ENCODE data around the gene DNAJC10.
"Not testable (repeated sequence)": the region's sequence is repeated elsewhere in the genome, so short reads cannot be mapped to it uniquely, and the experiment has no call there.

DNAJC10 gene, protein sequence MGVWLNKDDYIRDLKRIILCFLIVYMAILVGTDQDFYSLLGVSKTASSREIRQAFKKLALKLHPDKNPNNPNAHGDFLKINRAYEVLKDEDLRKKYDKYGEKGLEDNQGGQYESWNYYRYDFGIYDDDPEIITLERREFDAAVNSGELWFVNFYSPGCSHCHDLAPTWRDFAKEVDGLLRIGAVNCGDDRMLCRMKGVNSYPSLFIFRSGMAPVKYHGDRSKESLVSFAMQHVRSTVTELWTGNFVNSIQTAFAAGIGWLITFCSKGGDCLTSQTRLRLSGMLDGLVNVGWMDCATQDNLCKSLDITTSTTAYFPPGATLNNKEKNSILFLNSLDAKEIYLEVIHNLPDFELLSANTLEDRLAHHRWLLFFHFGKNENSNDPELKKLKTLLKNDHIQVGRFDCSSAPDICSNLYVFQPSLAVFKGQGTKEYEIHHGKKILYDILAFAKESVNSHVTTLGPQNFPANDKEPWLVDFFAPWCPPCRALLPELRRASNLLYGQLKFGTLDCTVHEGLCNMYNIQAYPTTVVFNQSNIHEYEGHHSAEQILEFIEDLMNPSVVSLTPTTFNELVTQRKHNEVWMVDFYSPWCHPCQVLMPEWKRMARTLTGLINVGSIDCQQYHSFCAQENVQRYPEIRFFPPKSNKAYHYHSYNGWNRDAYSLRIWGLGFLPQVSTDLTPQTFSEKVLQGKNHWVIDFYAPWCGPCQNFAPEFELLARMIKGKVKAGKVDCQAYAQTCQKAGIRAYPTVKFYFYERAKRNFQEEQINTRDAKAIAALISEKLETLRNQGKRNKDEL

DNA sequence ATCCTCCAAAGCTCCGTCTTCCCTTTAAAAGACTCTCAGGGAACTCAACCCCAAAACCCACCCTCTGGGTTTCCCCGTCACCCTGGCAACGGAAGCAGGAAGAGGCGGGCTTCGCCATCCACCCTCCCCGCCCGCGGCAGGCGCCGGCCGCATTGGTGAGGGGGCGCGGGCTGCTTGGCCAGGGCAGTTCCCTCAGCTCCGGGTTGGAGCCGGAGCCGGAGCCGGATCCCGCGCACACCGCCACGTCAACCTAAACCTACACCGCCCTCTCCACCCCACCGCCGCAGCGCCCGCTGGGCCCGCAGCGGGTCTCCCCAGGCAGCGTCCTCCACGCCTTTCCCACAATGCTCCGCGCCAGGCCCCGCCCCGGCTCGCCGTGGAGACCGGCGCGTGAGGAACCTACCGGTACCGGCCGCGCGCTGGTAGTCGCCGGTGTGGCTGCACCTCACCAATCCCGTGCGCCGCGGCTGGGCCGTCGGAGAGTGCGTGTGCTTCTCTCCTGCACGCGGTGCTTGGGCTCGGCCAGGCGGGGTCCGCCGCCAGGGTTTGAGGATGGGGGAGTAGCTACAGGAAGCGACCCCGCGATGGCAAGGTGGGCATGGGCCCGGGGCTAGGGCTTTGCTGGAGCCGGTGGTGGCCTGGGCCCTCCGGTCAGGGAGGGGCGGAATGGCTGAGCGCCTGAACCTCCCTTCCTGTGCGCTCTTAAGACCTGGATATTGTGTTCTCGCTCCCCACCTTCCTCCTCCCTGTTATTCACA, at the start of gene DNAJC10:
Gene DNAJC10, plus strand, starts transcription at position 366 of the 758 bp plus-strand sequence. CDS start 1,830 bp downstream, outside the sequence.
- DNase-seq (ENCODE audit: low read depth) = peak; percentile 88

DNA sequence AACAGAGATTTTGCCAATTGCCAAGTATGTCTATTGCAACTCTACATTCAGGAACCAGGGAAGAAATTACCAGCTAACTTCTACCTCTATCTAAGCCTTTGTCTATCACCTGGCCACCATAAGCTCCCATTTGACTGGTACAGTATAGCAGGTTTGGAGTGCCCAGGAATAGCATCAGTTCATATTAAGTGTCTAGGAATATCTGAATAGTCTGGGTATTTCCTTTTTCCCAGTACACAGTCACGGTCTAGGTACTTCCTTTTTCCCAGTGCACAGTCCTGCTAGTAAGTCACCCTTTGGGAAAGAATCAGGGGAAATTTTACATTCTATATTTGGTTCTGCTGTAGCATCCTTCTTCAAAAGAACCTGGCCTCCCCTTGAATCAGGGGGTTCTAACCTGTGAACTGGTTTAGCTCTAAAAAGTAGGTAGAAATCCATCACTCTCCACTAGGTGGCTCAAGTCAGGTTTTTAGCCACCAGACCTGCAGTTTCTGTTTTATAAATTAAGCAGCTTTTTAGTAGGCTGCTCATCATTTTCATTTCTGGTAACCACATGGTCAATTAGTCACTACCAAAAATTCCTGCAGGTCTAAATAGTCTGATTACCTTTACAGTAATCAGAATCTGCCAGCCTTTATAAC, 49.3 kb upstream of the DNAJC10 start:
- no peak for DNase-seq (ENCODE audit: low read depth)

- no peak for DNase-seq (ENCODE audit: low read depth)
These were observed 48.8 kb upstream of the DNAJC10 start for GRCh38 chr2:182667315-182667695.

DNA sequence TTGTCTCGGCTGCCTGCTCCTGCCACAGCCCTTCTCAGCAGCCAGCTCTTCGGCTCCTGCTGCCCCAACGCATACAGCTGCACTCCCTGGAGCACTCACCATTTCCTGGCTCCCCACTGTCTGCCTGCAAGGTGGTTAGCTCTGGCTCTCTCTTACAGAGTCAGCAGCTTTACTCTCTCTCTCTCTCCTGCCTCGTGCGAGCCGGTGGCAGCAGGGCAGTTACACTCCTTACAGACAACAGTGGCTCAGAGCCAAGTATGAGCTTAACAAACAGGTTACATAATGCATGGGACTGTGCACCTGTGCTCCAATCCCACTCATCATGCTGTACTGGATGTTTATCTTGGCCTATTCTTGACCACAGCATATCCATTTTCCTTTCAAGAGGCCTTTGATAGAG, 47.4 kb upstream of the DNAJC10 start:
- no peak for DNase-seq (ENCODE audit: low read depth)

DNA sequence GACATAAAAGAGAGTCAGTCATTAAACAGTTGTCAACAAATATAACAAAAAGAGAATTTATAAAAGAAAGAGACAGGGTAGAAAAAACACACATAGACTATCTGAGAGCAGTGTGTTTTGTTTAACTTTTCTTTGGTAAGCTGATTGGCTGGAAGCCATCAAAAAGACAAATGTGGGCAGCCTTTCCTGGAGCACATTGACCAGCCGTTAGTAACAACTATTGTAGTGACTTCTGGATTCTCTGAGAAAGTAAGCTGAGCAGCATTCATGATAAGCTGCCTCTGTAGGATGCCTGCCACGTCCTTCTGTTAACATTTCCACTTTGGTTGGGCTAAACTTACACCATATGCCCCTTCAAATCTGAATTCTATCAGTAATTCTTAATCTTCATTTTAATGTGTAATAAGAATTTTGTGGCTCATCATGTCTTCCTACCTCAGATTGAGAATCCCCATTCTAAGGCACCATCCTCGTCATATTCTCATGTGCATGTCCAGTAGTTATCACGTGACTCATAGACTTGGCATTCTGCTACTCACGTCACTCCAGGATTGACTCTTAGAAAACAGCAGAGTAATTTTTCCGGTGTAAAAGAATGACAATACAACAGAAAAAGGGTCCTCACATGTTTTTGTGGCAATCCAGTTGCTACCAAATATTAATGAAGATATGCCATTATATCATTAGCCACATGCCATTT, 43.4 kb upstream of the DNAJC10 start:
- peak; percentile 32 for DNase-seq (ENCODE audit: low read depth)

DNA sequence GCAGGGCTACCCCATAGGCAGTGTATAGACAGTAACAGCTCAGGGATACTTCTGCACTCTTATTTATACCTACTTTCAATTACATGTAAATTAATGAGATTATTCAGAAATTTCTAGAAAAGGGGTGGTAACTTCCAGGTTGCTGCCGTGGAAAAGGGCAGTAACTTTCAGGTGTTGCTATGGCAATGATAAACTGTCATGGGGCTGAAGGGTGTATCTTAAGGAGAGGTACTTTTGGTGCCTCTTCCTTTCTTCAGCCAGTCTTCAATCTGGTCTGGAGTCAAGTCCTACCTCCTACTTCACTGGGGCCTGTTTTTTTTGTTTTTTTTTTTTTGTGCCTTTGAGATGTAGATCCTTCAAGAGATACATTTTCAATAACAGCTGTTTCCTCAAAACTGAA, 35.2 kb upstream of the DNAJC10 start:
- DNase-seq (ENCODE audit: low read depth) = no peak

DNA sequence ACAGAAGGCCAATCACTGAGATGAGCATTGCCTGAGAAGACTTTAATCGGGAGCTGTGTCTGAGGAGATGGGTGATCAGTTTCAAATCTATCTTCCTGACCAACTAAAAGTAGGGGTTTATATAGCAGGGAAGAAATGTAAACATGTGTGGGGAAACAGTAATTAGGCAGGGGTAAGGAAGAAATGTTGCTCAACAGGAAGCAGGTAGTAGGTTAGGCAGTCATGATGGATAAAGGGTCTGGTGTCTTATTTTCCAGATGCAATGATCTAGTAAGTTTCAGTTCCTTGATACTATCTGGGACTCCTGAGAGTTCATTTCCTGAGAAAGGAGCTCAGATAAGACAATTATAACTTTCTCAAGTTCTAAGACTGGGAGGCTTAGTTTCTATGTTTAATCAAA, 33.8 kb upstream of the DNAJC10 start:
- no peak for DNase-seq (ENCODE audit: low read depth)

- DNase-seq (ENCODE audit: low read depth) = no peak
These were observed 30.5 kb upstream of the DNAJC10 start for GRCh38 chr2:182685559-182685958.

DNA sequence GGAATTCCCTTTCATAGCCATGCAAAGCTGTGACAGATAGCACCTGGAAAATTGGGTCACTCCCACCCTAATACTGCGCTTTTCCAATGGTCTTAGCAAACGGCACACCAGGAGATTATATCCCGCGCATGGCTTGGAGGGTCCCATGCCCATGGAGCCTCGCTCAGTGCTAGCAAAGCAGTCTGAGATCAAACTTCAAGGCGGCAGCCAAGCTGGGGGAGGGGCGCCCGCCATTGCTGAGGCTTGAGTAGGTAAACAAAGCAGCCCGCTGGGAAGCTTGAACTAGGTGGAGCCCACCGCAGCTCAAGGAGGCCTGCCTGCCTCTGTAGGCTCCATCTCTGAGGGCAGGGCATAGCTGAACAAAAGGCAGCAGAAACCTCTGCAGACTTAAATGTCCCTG, 29.3 kb upstream of the DNAJC10 start:
- not testable (repeated sequence) for DNase-seq (ENCODE audit: low read depth)

DNA sequence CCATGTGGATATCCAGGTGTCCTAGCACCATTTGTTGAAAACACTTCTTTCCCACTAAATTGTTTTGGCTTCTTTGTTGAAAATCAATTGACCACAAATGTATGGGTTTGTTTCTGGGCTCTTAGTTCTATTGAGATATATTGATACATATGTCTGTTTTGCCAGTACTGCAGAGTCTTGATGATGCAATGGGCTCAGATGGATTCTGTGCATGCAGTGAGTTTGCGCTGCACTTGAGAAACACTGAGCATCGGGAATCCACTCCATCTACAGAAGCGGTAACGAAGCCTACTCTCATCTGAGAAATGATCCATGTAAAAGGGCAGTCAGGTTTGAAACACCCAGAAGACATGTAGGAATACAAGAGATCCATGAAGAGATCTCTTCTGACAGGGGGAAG, 21.9 kb upstream of the DNAJC10 start:
- no peak for DNase-seq (ENCODE audit: low read depth)

- DNase-seq (ENCODE audit: low read depth) = no peak
These were observed 20.3 kb upstream of the DNAJC10 start for GRCh38 chr2:182695776-182696175.

DNA sequence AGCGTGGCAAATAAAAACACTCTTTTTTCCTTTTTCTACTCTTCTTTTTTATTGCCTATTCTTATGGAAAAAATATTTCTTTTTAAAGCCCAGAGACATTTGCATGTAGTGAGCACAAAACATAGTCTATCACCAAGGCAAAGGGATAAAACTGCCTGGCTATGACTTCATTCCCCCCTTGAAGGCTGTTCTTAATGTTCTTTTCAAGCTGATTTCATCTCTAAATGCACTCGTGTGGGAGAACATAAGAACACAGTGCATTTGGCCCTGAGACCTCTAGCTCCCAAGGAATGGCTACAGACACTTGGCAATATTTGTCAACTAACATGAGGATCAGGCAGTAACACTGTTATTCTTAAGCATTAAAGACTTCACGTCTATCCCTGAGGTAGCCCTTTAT, 17.4 kb upstream of the DNAJC10 start:
- no peak for DNase-seq (ENCODE audit: low read depth)

DNA sequence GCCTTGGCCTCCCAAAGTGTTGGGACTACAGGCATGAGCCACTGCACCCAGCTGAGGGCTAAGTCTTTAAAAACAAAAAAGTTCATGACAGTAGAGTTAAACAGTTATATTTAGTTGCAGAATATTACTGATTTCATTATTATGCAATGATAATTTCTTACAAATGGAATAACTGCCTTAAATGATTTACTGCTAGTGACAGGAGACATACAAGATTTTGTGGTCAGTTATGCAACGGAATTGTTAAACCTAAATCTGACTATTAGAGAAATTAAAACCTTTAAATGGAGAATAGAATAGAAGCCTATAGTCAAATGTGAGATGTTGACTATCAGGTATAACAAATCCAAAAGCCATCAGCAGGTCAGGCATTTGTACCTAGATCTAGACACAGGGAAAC, 10.3 kb upstream of the DNAJC10 start:
- no peak for DNase-seq (ENCODE audit: low read depth)

DNA sequence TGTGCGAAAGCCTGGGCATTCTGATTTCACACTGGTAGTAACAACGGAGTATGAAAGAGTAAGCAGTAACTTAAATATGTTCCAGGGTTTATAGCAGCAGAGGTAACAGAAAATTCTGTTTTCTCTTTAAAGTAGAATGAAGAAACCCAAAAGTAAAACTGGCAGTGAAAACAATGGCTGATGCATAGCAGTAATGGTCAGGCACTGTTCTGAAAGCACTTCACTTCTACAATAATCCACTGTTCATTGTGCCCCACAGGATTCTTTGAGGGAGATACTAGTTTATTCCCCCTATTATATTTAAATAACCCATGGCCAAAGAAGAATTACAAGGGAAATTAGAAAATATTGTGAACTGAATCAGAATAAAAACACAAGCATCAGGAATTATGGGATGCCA, 9.3 kb upstream of the DNAJC10 start:
- DNase-seq (ENCODE audit: low read depth) = no peak

- no peak for DNase-seq (ENCODE audit: low read depth)
These were observed 2.5 kb upstream of the DNAJC10 start for GRCh38 chr2:182713601-182714000.

- DNase-seq (ENCODE audit: low read depth) = peak; percentile 11
These were observed 751 bp upstream of the DNAJC10 start for GRCh38 chr2:182715121-182715891.

DNA sequence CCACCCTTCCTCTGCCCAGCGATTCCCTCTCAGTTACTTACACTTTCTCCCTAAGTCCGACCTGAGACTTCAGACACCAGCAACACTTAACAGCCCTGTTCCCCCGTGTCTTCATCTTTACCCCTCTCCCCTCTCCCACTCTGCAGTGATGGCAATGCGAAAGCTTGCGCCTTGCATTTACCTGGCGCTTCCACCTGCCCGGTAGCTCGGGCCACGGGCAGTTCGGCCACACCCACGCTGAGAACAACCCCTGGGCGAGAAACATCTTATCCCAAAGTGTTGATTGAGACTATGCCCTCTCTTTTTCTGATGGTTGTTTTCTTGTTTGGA, 558 bp downstream of the DNAJC10 start:
- DNase-seq (ENCODE audit: low read depth) = peak; percentile 9

DNA sequence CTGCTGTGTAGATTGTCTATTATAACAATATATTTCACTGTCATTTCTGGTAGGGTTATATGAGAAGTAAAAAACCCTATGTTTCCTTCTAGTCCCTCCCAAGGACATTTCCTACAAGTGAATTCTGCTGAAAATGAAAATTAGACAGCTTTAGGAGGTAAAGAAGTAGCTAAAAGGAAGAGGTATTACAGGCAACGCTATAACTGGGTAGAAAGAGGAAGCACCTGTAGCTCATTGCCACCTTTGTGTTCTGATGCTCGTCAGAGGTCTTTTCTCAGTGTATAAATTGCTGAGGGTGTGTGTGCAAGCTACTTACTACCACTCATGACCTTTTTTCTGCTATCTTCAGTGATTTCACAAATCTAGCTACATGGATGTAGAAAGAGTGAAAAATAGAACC, 1.4 kb downstream of the DNAJC10 start:
- DNase-seq (ENCODE audit: low read depth) = no peak

DNA sequence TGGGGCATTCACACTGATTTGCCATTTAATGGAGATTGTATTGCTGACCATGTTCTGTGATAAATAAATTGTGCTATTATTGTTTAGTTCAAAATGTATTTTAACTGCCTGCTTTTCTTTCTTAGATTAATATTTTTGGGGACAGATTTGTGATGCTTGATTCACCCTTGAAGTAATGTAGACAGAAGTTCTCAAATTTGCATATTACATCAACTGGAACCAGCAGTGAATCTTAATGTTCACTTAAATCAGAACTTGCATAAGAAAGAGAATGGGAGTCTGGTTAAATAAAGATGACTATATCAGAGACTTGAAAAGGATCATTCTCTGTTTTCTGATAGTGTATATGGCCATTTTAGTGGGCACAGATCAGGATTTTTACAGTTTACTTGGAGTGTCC, 1.8 kb downstream of the DNAJC10 start:
- no peak for DNase-seq (ENCODE audit: low read depth)

DNA sequence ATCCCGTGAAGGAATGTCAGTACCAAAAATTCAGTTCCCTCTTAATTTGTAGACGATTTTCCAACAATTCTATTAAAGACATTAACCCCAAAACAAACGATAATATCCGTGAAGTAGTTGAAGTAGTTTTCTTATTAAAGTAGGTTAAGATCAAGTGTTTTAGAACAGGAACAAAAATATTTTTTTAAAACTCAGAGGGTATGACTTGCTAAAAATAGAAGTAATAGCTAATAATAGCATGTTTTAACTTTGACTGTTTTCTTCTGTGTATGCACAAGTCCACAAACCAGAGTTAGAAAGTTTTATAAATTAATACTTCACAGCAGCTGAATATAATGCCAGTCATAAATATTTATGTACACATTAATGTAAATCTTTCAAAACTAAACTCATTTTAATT, 2.4 kb downstream of the DNAJC10 start:
- DNase-seq (ENCODE audit: low read depth) = no peak

- not testable (repeated sequence) for DNase-seq (ENCODE audit: low read depth)
These were observed 3.1 kb downstream of the DNAJC10 start for GRCh38 chr2:182719116-182719515.

Data from fibroblast of gingiva (primary cell).